ELF-1 (cell line): ENCODE data around the gene SRSF10.
"Not testable (repeated sequence)": the region's sequence is repeated elsewhere in the genome, so short reads cannot be mapped to it uniquely, and the experiment has no call there.

Source experiments
- DNase-seq: peaks from one replicate; pipeline ENCODE4 v3.0.0-alpha.2; 2016; ENCODE audit warnings: low read depth, low spot score

The SRSF10 gene

GRCh38 chr1:23997812-23998211 is 17.7 kb upstream of the SRSF10 start:
- no peak for DNase-seq

- no peak for DNase-seq
Observed at GRCh38 chr1:23996700-23997229, 16.6 kb upstream of the SRSF10 start.

GRCh38 chr1:23995431-23995837 is 15.3 kb upstream of the SRSF10 start:
- no peak for DNase-seq

- DNase-seq, result not testable (repeated sequence)
Observed at GRCh38 chr1:23992011-23992410, 11.9 kb upstream of the SRSF10 start.

- DNase-seq, result no peak
Observed at GRCh38 chr1:23989263-23989662, 9.1 kb upstream of the SRSF10 start.

GRCh38 chr1:23987038-23987437 is 6.9 kb upstream of the SRSF10 start:
- not testable (repeated sequence) for DNase-seq

GRCh38 chr1:23984417-23985186 is 4.5 kb upstream of the SRSF10 start:
- DNase-seq, result no peak

GRCh38 chr1:23980728-23981070 is 572 bp upstream of the SRSF10 start:
- DNase-seq, result peak; percentile 77

GRCh38 chr1:23979387-23979880 is 693 bp downstream of the SRSF10 start:
- no peak for DNase-seq

- no peak for DNase-seq
Observed at GRCh38 chr1:23978805-23979204, 1.3 kb downstream of the SRSF10 start.

- no peak for DNase-seq
Observed at GRCh38 chr1:23977854-23978191, 2.3 kb downstream of the SRSF10 start.

GRCh38 chr1:23977187-23977853 is 2.8 kb downstream of the SRSF10 start:
- DNase-seq, result no peak

GRCh38 chr1:23967871-23968270 is 12.3 kb downstream of the SRSF10 start:
- DNase-seq, result no peak

- no peak for DNase-seq
Observed at GRCh38 chr1:23966973-23967493, 13.1 kb downstream of the SRSF10 start.

- no peak for DNase-seq
Observed at GRCh38 chr1:23964790-23965740, 15.1 kb downstream of the SRSF10 start.

- no peak for DNase-seq
Observed at GRCh38 chr1:23964235-23964668, 15.9 kb downstream of the SRSF10 start.

- DNase-seq, result no peak
Observed at GRCh38 chr1:23963617-23964234, 16.4 kb downstream of the SRSF10 start.

GRCh38 chr1:23960291-23961020 is 19.7 kb downstream of the SRSF10 start:
- no peak for DNase-seq

- DNase-seq, result peak; percentile 98
Observed at GRCh38 chr1:23959461-23960290, 20.5 kb downstream of the SRSF10 start, which contains the start of gene PNRC2. Gene PNRC2 (plus strand): TSS chr1:23959828. CDS start chr1:23961458, 1,630 bp downstream.
